Upper lobe of right lung (tissue), 1 donor: ENCODE data around the gene POT1. TPM values are rescaled to one million over a fixed set of nuclear protein-coding genes. Genes with fewer than 3 reads are reported as not detected.

Experiments
- ATAC-seq: fragments of 200-7000 bp; cut with Tn5 transposase; one replicate; pipeline ENCODE4 v1.9.1; 2020; ENCODE audit warnings: mild to moderate bottlenecking, moderate library complexity
- DNase-seq: peaks from one replicate; pipeline ENCODE4 v3.0.0-alpha.2; 2020
- H3K27ac ChIP-seq: fragments of 200-600 bp; one replicate; pipeline ENCODE4 v1.8.0; 2022
- H3K27me3 ChIP-seq: fragments of 200-600 bp; one replicate; pipeline ENCODE4 v1.8.0; 2022; ENCODE audit warnings: mild to moderate bottlenecking
- H3K36me3 ChIP-seq: fragments of 200-600 bp; one replicate; pipeline ENCODE4 v1.8.0; 2022
- H3K4me1 ChIP-seq: fragments of 200-600 bp; one replicate; pipeline ENCODE4 v1.8.0; 2022
- H3K4me3 ChIP-seq: fragments of 200-600 bp; one replicate; pipeline ENCODE4 v1.8.0; 2022; ENCODE audit warnings: mild to moderate bottlenecking
- H3K9me3 ChIP-seq: fragments of 200-600 bp; one replicate; pipeline ENCODE4 v1.8.0; 2022
- intact Hi-C: fragments of 100-400 bp; cut with DNase I; formaldehyde crosslinking; loops from one replicate; pipeline ENCODE4 v1.11.0; 2022
- total RNA-seq: library from RNA; stranded (reverse); fragmentation: NEBNext Ultra II Directional; extraction: Animal tissue kit (Norgen Biotek cat#: 25700); gene quantifications from one replicate; pipeline ENCODE4 v1.2.1, GENCODE V29; 2021
- TF ChIP-seq, protein P1 (sequence below): fragments of 200-600 bp; IDR thresholded peaks from one replicate; pipeline ENCODE4 v1.8.0; 2022; ENCODE audit warnings: antibody characterized with exemption
- donor health status: DM: no; HTN: yes; CAD: no; lungs with severe emphysema.

The POT1 gene
- total RNA-seq, 1 donor from 2014 or later = 15.7 TPM

GRCh38 chr7:124784879-124785818 lies 144.5 kb downstream of the POT1 start:
- DNase-seq (no peak), ATAC-seq (peak; percentile 91)
- H3K9me3 ChIP-seq = no peaks in the 10 kb centered on the region
- intact Hi-C loops = no loop called here
- no peaks in the 10 kb centered on the region for H3K36me3 ChIP-seq
- H3K27me3 ChIP-seq = no peaks in the 10 kb centered on the region
- TF ChIP-seq, protein P1, sequence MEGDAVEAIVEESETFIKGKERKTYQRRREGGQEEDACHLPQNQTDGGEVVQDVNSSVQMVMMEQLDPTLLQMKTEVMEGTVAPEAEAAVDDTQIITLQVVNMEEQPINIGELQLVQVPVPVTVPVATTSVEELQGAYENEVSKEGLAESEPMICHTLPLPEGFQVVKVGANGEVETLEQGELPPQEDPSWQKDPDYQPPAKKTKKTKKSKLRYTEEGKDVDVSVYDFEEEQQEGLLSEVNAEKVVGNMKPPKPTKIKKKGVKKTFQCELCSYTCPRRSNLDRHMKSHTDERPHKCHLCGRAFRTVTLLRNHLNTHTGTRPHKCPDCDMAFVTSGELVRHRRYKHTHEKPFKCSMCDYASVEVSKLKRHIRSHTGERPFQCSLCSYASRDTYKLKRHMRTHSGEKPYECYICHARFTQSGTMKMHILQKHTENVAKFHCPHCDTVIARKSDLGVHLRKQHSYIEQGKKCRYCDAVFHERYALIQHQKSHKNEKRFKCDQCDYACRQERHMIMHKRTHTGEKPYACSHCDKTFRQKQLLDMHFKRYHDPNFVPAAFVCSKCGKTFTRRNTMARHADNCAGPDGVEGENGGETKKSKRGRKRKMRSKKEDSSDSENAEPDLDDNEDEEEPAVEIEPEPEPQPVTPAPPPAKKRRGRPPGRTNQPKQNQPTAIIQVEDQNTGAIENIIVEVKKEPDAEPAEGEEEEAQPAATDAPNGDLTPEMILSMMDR = peak; percentile 74
- no peak overlapping the region for H3K4me3 ChIP-seq
- H3K27ac ChIP-seq = no peak overlapping the region
- no peaks in the 10 kb centered on the region for H3K4me1 ChIP-seq

DNA sequence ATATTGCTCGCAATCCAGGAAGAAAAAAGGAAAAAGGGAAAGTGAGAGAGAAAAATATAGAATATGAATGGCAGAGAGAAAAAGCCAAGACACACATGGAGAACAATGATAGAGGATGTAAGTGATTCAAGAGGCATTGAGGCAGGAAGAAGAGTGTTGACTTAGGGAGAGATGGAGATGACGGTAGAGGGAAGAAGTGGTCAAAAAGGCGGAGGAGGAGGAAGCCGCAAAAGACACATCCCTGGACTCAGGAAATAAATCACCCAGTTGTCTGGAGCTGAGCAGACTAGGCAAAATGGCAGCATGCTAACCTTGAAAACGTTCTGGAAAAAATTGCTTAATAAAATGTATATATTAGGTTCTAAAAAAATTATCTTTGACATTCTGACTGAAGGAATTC lies 146.4 kb downstream of the POT1 start:
- no peak for ATAC-seq
- TF ChIP-seq, protein P1 = no peak
- Histone ChIP-seq H3K27ac (no peak overlapping the region), H3K4me1 (no peaks in the 10 kb centered on the region), H3K27me3 (no peaks in the 10 kb centered on the region), H3K36me3 (no peaks in the 10 kb centered on the region), H3K4me3 (no peak overlapping the region), H3K9me3 (no peaks in the 10 kb centered on the region)
- intact Hi-C loops = no loop called here
- no peak for DNase-seq

DNA sequence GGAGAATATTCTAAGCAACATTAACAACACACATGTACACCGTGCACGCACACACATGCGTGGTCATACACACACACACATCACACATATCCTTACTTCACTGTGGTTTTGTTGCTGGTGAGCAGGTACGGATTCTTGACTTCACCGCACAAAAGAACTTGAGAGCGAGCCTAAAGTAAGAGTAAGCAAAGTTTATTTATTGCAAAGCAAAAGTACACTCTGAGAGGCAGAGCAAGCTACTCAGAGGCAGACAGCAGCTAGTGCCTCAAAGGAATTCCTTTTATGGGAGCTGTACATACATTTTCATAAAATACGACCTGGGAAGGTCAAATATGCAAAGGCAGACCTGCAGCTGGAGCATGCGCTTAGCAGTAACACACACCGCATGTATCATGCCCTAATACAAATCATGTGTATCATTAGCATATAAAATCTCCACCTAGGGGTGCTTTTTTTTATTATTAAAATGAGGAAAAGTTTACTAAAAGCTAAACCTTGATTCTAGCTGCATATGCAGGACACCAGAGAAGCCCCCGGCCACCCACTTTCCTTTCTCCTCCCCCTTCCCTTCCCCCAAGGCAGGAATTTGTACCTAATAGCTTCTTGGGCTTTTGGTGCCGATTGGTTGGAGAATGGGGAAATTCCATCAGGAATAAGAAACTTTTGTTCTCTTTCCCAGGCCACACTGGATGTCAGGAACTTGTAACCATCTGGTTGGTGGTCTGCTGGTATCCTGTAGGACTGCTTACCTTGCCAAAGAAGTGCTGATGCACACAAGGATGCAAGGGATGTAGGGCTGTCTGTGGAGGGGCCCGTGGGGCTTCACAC lies 147.5 kb downstream of the POT1 start:
- H3K27ac ChIP-seq = no peak overlapping the region
- intact Hi-C loops = no loop called here
- TF ChIP-seq, protein P1 = no peak
- no peaks in the 10 kb centered on the region for H3K9me3 ChIP-seq
- no peaks in the 10 kb centered on the region for H3K4me1 ChIP-seq
- H3K27me3 ChIP-seq = no peaks in the 10 kb centered on the region
- H3K36me3 ChIP-seq = no peaks in the 10 kb centered on the region
- ATAC-seq (peak; percentile 52), DNase-seq (no peak)
- H3K4me3 ChIP-seq = no peak overlapping the region

GRCh38 chr7:124781418-124781817 lies 148.2 kb downstream of the POT1 start:
- ATAC-seq (peak; percentile 76), DNase-seq (no peak)
- TF ChIP-seq, protein P1 = no peak
- no peaks in the 10 kb centered on the region for H3K36me3 ChIP-seq
- H3K4me3 ChIP-seq = no peak overlapping the region
- intact Hi-C loops = no loop called here
- no peak overlapping the region for H3K27ac ChIP-seq
- H3K4me1 ChIP-seq = no peaks in the 10 kb centered on the region
- H3K27me3 ChIP-seq = no peaks in the 10 kb centered on the region
- no peaks in the 10 kb centered on the region for H3K9me3 ChIP-seq

- Histone ChIP-seq H3K36me3 (no peaks in the 10 kb centered on the region), H3K4me3 (no peak overlapping the region), H3K27me3 (no peaks in the 10 kb centered on the region), H3K9me3 (no peaks in the 10 kb centered on the region), H3K27ac (no peak overlapping the region), H3K4me1 (no peaks in the 10 kb centered on the region)
- TF ChIP-seq, protein P1 = no peak
- no peak for ATAC-seq
- no peak for DNase-seq
- intact Hi-C loops = no loop called here
These were observed 149.0 kb downstream of the POT1 start for GRCh38 chr7:124780608-124781007.
